HG02970 (cell line): Measurements from ENCODE around the gene RAPGEF3.

Experiments
- ATAC-seq: cut with Tn5 transposase; IDR thresholded peaks from one replicate; pipeline ENCODE4 v1.9.1; 2021; ENCODE audit warnings: mild to moderate bottlenecking, moderate library complexity, moderate number of reproducible peaks; ENCODE audit not compliant: unreplicated experiment, low FRiP score

Gene RAPGEF3, protein sequence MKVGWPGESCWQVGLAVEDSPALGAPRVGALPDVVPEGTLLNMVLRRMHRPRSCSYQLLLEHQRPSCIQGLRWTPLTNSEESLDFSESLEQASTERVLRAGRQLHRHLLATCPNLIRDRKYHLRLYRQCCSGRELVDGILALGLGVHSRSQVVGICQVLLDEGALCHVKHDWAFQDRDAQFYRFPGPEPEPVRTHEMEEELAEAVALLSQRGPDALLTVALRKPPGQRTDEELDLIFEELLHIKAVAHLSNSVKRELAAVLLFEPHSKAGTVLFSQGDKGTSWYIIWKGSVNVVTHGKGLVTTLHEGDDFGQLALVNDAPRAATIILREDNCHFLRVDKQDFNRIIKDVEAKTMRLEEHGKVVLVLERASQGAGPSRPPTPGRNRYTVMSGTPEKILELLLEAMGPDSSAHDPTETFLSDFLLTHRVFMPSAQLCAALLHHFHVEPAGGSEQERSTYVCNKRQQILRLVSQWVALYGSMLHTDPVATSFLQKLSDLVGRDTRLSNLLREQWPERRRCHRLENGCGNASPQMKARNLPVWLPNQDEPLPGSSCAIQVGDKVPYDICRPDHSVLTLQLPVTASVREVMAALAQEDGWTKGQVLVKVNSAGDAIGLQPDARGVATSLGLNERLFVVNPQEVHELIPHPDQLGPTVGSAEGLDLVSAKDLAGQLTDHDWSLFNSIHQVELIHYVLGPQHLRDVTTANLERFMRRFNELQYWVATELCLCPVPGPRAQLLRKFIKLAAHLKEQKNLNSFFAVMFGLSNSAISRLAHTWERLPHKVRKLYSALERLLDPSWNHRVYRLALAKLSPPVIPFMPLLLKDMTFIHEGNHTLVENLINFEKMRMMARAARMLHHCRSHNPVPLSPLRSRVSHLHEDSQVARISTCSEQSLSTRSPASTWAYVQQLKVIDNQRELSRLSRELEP

DNA sequence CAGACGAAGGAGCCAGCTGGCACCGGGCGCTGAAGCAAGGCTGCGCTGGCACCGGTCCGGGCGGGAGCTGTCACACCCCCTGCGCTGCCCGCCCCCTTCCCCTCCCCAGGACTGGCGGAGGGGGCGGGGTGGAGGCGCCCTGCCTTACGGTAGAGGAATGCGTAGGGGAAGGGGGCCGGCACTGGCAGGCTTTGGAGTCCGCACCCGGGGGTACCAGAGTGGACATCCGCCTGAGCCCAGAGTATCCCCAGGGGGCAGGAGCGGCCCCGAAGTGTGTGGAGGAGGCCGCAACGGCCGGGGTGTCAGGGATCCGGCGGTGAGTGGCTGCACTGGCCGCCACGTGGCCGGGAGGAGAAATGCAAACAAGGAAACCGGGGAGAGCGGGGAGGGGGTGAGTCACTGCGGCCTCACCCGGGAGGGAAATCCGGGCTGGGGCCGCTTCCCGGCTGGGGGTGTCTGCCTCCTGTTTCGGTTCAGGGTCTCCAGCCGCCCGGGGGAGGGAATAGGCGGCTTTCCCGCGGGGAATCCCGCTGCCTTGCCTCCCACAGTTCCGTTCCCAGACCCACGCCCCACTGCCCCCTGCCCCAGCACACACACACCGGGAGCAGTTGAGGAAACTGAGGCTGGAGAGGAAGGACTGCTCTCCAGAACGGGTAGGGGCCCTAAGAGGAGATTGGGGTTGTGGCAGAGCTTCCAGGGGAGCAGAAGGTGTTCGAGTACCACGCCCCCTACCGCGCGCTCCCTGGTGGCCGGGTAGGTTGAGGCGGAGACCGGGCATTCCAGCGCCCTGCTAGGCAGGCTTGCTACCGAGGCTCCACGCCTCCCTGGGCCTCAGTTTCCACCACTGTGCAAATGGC is at the start of gene RAPGEF3:
TSS of gene RAPGEF3 (minus strand) at position 47 of the 857 bp plus-strand sequence. CDS start 324 bp downstream, outside the sequence.
- ATAC-seq, result no peak

DNA sequence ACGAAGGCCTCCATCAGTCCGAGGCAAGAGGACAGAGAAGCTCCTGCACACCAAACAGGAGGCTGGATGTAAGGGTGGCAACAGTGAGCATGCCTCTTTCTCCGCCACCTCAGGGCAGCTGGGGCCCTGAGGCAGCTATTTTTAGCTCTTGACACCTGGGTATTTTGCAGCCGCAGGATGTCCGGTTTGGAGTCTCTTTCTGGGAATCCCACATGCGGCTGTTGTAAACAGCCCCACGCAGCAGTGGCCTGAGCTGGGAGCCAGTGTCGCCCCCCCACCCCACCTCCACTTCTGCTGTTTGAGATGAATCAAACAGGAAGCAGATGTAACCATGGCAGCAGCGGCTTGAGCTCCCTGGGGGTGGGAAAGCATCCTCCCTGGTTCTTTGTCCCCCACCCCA is 49.4 kb upstream of the RAPGEF3 start:
- no peak for ATAC-seq

DNA sequence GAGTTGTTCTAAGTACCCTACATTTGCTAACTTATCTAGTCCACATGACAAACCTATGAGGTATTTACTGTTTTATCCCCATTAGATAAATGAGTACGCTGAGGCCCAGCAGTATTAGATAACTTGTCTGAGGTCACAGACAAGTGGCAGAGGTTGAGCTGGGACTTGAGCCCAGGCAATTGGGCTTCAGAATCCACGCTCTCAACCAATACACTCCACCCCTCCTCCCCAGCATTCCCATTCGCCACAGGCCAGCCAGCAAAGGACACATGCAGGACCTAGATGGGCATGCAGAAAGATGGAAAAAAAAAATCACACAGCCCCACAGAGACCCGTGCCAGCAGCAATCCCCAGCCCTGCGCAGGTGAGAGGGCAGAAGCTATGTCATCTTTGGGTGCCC is 48.7 kb upstream of the RAPGEF3 start:
- no peak for ATAC-seq

DNA sequence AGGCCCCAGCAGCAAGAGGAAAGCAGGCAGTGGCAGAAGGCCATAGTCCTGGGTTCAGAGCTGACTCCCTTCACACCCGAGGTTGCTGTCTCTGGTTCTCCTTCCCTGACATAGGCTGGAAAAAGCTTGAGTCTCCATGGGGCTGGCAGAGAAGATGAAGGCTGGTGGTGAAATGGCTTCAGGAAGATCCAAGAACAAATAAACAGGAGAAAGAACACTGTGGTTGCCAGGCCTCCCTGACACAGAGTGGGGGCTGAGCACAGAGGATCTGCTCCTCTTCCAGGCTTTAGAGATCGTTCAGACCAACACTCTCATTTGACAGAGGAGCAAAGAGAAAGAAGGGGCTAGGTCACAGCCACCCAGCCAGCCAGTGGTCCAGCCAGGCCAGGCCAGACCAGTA is 46.7 kb upstream of the RAPGEF3 start:
- no peak for ATAC-seq

DNA sequence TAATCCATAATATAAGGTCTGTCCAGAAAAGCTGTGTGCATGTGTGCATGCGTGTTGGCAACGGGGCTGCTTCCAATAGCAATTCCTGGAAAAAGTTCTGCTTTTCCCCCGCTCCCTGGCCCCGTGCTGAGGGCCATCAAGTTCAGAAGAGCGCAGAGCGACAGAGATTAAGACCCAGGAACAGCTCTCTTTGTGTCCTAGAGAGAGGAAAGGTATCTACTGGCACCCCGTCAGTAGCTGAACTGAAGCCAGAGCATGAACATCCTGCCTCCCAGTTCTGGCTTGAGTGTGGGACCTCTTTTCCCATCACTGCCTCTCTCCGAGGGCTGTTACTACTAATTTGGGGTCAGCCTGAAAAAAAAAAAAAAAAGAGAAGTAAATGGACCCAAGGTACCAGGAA is 45.5 kb upstream of the RAPGEF3 start:
- ATAC-seq, result no peak

DNA sequence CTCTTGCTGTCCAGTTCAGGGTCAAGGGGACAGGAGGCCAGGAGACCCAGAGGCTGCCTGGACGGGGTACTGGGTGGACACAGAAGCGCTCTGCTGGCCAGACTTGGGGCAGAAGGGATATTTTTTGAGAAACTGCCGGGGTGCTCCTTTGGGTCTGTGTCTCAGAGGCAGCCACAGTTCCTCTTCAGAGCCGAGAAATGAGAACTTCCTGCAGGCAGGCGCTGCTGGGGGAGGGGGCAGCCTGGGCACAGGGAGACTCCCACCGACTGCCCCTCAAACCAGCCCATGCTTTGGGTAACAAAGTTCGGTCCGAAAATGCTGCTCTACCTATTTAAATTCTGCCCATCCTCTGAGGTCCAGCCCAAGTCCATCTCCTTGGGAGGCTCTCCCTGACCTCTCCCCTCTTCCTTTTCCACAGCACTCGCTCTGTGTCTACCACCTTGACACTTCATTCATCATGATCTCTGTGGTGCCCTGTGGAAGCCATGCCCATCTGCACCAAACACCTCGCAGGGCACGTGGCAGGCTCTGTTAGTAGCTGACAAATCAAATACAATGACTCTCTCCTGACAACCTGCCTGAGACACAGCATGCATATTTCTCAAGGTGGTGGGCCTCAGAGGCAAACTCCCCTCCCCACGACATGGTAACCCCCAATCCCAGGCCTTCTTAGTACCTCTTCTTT is 44.7 kb upstream of the RAPGEF3 start:
- no peak for ATAC-seq

DNA sequence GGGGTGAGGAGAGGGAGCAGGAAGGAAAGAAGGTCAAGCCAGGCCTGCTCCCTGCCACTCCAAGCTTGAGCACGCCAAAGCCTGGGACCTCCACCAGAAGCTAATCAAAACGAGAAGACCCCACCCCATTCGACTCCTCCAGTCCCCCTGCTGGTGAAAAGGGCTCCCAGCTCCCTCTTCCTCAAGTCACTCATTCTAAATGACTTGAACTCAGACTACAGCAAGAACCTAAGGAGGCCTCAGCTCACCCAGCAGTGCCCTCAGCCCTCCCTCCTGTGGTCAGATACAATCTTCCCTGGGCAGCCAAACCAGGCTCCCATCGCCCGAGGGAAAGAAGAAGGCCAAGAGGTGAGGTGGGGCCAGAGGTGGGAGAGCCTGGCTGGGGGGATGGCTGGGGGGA is 43.6 kb upstream of the RAPGEF3 start:
- ATAC-seq, result no peak

DNA sequence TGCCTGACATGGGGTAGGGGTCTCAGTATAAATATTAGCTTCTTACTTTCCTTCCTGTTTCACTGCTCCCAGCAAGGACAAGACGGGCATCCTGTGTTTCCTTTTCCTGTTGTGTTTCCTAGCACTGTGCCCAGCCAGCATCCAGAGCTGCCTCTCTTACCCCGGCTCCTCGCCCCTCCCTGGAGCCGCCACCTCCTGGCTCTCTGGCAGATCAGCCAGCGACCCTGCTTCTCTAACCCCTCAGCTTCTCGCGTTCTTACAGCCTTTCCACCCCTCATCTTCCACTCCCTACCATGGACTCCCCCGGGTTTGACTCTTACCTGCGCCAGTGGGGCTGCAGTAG is 43.2 kb upstream of the RAPGEF3 start:
- no peak for ATAC-seq

DNA sequence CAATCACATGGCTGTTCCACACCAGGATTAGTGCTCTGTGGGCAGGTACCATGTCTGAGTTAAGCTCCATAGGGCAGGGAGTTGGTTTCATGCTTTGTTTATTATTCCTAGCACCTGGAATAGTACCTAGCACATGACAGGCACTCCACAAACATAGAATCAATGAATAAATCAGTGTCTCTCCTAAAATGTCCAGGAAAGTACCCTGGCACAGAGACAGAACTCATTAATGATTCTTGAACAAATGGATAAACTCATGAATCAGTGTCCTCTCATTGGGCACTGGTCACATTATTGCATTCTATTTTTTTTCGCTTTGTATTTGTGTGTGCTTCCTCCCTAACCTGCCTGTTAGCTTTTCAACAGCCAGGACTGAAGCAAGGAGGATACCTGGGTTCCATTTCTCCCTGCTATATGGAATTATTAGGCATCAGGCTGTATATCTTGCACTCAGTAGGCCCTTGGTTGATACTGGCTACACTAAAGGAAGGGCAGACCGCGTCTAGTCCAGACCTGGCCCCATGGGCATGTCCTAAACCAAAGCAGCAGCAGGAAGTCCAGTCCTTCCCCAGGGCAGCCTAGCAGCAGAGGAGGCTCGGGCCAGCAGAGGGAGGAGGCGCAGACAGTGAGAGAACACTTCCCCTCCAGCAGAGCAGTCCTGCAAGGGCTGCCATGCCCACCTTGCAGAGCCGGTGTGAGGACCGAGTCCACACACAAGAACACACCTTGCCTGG is 42.7 kb upstream of the RAPGEF3 start:
- ATAC-seq, result no peak

DNA sequence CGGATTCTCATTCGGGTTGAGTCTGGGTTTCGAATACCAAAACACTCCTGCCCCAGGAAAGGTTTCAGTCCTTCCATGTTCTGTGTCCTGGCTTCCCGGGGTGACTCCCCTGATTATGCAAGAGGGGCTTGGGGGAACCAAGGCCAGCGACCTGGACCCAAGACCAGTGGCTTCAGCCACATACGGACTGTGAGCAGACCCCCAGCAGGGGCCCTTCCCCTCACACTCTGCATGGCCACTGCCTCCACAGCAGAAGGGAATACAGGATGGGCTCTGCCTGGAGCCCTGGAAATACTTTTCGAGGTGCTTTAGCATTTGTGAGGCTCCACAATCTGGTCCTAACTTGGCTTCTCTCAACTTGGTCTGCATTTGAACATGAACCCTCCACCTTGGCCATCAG is 41.9 kb upstream of the RAPGEF3 start:
- ATAC-seq, result no peak

DNA sequence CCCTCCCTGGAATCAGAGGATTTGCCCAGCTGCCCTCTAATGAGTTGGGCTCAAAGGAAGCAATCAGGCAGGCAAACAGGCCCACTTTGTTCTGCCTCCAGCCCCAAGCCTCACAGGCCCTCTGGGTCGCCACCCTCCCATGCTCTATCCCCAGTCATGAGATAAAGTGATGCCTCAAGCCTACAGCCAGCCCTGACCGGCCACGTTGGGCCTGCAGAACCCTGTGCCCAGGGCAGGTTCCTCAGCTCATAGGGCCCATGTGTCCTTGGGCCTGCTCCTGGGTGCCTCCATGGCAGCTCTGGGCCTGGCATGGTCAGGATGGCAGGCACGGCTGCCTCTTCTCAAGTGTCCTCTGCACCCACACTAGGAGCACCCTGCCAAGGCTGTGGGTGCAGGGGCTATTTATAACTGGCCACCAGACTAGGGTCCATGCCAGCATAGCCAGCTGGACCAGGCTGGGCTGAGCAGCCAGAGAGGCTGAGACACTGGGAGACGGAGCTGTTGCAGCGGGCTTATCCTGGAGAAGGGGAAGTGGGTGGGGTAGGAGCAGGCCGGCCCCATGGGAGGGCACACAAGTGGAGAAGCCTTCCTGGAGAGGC is 40.8 kb upstream of the RAPGEF3 start:
- no peak for ATAC-seq

DNA sequence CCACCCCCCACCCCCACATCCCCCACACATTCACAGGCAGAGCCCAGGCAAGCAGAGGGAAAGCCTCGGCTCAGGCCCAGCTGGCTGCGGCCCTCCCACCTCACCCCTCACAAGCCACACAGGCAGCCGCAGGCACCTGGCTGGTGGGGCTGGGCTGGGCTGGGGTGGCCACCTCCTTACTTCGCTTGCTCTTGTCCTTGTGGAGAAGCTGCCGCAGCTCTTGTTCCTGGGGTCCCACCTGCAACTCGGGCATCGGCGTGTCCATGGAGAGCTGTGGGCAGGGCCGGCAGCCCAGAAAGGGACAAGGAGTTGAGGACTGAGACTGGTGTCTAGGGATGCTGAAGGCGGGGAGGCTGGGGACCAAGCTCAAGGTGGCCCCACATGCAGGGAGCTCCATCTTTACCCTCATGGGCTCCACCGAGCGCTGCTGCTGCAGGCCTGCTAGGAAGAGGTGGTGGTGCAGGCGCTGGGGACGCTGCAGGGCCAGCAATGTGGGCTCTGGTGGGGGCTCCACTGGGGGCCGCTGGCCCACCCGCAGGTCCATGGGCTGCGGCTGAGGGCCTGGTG is 39.8 kb upstream of the RAPGEF3 start:
- ATAC-seq, result no peak

DNA sequence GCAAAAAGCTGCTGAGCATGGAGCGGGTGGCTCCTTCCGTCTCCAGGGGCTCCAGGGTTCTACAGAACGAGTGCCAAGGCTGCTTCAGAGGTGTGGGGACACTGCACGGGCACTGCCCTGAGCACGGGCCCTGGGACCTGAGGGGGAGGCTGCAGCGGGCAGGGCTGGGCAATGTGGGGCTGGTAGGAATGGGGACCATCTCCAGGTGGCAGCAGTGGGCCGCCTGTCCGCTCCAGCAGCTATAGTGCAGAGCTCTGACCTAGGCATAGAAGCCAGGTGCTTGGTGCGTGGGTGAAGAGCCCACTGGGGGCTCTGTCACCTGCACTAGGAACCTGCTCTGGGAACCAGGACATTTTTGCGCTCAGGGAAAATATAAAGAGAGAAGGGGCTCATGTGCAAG is 38.8 kb upstream of the RAPGEF3 start:
- ATAC-seq, result no peak

DNA sequence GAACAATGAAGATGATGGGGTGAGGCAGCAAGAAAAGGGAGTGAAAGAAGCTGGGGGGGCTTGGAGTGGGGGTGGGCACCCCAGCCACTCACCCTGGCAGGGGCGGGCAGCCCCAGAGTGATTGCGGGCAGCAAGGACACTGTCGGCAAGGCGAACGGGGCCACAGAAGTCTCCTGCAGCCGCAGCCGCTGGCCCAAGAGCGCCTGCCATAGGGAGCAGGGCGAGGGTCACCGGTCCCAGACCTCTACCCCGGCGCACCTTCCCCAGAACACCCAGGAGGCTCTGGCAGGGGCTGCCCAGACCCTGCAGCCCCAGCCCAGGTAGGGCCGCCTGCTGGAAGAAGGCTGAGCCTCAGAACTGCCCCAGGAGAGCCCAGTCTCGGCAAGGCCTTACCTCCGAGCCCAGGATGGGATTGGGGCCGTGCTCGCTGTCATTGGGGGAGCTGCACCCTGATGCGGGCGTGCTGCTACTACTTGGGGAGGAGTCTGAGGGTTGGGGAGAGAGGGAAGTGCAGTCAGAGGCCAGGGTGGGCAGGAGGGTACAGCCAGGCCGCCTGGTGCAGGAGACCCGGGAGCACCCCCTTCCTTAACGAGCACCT is 37.2 kb upstream of the RAPGEF3 start:
- ATAC-seq, result no peak

DNA sequence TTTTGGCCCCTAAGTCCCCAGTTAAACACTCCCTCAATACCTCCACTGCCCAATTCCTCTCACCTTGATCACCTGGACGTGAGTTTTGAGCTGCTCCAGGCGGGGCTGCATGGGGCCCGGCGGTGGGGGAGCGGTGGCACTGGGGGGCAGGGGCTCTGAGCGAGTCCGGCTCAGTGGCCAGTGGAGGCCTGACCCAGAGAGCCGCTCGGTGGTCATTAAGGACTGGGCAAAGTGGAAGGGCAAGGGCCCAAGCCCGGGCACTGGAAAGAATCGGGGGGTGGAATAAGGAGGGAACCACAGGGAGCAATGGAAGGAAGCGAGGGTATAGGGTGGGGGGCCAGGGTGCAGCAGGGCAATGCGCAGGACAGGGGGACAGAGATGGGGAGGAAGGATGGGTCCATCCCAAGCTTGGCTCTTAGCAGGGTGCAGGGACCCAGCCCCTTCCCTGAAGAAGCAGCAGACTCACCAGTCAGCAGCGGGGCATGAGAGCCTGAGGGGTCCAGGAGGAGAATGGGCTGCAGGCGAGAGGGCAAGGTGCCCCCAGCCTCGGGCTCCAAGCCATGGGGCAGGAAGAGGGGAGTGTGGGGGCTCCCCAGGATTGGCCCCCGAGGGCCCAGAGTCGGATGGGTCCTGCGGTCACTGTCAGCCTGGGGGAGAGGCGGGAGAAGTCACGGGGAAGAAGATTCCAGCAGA is 36.6 kb upstream of the RAPGEF3 start:
- no peak for ATAC-seq

DNA sequence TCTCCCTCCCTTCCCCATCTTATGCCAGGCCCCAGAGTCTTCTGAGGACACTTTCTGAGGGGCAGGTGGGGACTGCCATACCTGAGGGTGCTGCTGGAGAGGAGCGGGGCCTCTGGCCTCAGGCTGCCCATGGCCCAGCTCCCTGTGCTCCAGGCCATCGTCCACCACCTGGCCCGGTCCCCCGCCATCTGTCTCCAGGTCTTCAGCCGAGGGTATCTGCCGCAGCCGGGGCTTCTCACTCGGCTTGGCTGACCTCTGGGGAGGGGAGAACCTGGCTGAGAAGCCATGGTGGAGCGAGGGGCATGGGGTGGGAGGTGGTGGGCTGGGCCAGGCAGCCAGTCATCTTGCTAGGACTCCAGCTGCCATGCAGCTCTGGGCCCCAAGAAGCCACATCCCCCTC is 36.0 kb upstream of the RAPGEF3 start:
- ATAC-seq, result no peak

DNA sequence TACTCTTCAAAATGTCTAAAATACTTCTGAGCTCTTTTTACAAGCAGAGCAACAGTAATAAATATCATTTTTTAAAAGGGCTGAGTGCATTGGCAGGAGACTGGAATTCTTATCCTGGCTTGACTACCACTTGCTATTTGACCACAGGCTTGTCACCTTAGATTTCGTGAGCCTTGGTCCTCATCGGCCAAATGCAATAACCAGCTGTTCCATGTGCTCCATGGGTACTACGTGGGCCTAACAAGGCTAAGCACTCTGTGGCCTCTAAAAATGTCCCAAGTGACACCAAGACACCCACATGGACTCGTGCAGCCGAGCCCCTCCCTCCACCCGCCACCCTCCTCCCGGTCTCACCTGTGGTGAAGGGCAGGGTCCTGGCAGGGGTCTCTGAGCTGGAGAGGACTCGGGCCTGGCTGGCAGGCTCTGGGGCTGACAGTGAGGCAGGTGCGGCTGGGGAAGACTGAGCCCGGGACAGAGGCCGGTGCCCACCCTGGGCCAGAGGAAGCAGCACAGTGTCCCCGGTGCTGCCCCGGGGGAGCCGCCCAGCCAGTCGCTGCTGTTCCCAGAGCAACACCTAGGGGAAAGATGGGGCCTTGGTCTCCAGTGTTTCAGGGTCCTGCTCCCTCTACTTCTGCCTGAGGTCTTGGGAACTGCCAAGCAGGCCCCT is 34.5 kb upstream of the RAPGEF3 start:
- no peak for ATAC-seq
